Panc1 (cell line): ENCODE results near the gene NARS2.

Experiments
- CTCF ChIP-seq: fragments of 450-650 bp; IDR thresholded peaks from 2 replicates; pipeline ENCODE4 v1.5.1; 2017; ENCODE audit warnings: mild to moderate bottlenecking
- POLR2AphosphoS5 ChIP-seq: IDR thresholded peaks from 2 replicates; pipeline ENCODE4 v1.6.1; 2012; ENCODE audit warnings: mild to moderate bottlenecking, low read depth, low read length, moderate library complexity
- REST ChIP-seq, 2 experiments: IDR thresholded peaks; 2 replicates each; pipeline ENCODE4 v1.6.1; 2011 to 2012; ENCODE audit warnings: low read depth in 2 of 2, control low read depth in 1 of 2, low read length in 1 of 2, mild to moderate bottlenecking in 1 of 2, moderate library complexity in 1 of 2; ENCODE audit not compliant: insufficient read depth in 1 of 2
- SIN3A ChIP-seq: IDR thresholded peaks from 2 replicates; pipeline ENCODE4 v1.6.1; 2012; ENCODE audit warnings: low read depth, mild to moderate bottlenecking, low read length, moderate library complexity, borderline replicate concordance; ENCODE audit not compliant: insufficient read depth
- TCF7L2 ChIP-seq: IDR thresholded peaks from 2 replicates; pipeline ENCODE4 v1.6.1; 2011; ENCODE audit warnings: mild to moderate bottlenecking, low read depth, low read length, inconsistent platforms

GRCh38 chr11:78504708-78505107 is 70.0 kb downstream of the NARS2 start:
- no peak for TF ChIP-seq CTCF
- no peak for TF ChIP-seq POLR2AphosphoS5
- no peak for TF ChIP-seq TCF7L2
- no peak for TF ChIP-seq REST (IDR thresholded peaks at IDR 0.05; ENCODE audit: insufficient read depth in 1 of 2, low read depth in 2 of 2, low read length in 1 of 2)
- no peak for TF ChIP-seq SIN3A
